Measurements from ENCODE around the gene CEBPZOS.
"Not testable (repeated sequence)": the region's sequence is repeated elsewhere in the genome, so short reads cannot be mapped to it uniquely, and the experiment has no call there.

Gene CEBPZOS

GRCh38 chr2:37191253-37191652, 5.0 kb upstream of the CEBPZOS start:
- no peak for DNase-seq (ENCODE audit: low read depth in 2 of 2)
- no peak overlapping the region for H3K4me3 ChIP-seq (replicated peaks in 1 of 2; ENCODE audit: low read depth in 2 of 2, low read length in 2 of 2)
- TF ChIP-seq CTCF (IDR thresholded peaks at IDR 0.05; ENCODE audit: low read depth, low read length) = no peak

- no peak for TF ChIP-seq CTCF (IDR thresholded peaks at IDR 0.05; ENCODE audit: low read depth, low read length)
- no peak for DNase-seq (ENCODE audit: low read depth in 2 of 2)
- H3K4me3 ChIP-seq (replicated peaks in 1 of 2; ENCODE audit: low read depth in 2 of 2, low read length in 2 of 2) = no peak overlapping the region
These were observed 4.5 kb upstream of the CEBPZOS start for GRCh38 chr2:37191747-37192146.

- TF ChIP-seq CTCF (IDR thresholded peaks at IDR 0.05; ENCODE audit: low read depth, low read length) = no peak
- no peak for DNase-seq (ENCODE audit: low read depth in 2 of 2)
- no peak overlapping the region for H3K4me3 ChIP-seq (replicated peaks in 1 of 2; ENCODE audit: low read depth in 2 of 2, low read length in 2 of 2)
These were observed 3.7 kb upstream of the CEBPZOS start for GRCh38 chr2:37192551-37192950.

GRCh38 chr2:37195862-37196319, 405 bp upstream of the CEBPZOS start:
- DNase-seq (ENCODE audit: low read depth in 2 of 2) = not testable (repeated sequence)
- H3K4me3 ChIP-seq (replicated peaks in 1 of 2; ENCODE audit: low read depth in 2 of 2, low read length in 2 of 2) = peak overlapping the region; percentile 64 to 90

GRCh38 chr2:37198681-37199065, 2.4 kb downstream of the CEBPZOS start:
- TF ChIP-seq CTCF (IDR thresholded peaks at IDR 0.05; ENCODE audit: low read depth, low read length) = no peak
- H3K4me3 ChIP-seq (replicated peaks in 1 of 2; ENCODE audit: low read depth in 2 of 2, low read length in 2 of 2) = no peak overlapping the region
- no peak for DNase-seq (ENCODE audit: low read depth in 2 of 2)

GRCh38 chr2:37201208-37201607, 4.9 kb downstream of the CEBPZOS start:
- no peak for DNase-seq (ENCODE audit: low read depth in 2 of 2)
- TF ChIP-seq CTCF (IDR thresholded peaks at IDR 0.05; ENCODE audit: low read depth, low read length) = no peak
- no peak overlapping the region for H3K4me3 ChIP-seq (replicated peaks in 1 of 2; ENCODE audit: low read depth in 2 of 2, low read length in 2 of 2)

GRCh38 chr2:37201766-37202165, 5.5 kb downstream of the CEBPZOS start:
- no peak overlapping the region for H3K4me3 ChIP-seq (replicated peaks in 1 of 2; ENCODE audit: low read depth in 2 of 2, low read length in 2 of 2)
- no peak for DNase-seq (ENCODE audit: low read depth in 2 of 2)
- no peak for TF ChIP-seq CTCF (IDR thresholded peaks at IDR 0.05; ENCODE audit: low read depth, low read length)

Measured in cardiac fibroblast (primary cell).